ENCODE data around the gene CKAP4.
A peak's percentile ranks its signal among the peaks of the same experiment; 100 is the strongest.

Gene CKAP4

DNA sequence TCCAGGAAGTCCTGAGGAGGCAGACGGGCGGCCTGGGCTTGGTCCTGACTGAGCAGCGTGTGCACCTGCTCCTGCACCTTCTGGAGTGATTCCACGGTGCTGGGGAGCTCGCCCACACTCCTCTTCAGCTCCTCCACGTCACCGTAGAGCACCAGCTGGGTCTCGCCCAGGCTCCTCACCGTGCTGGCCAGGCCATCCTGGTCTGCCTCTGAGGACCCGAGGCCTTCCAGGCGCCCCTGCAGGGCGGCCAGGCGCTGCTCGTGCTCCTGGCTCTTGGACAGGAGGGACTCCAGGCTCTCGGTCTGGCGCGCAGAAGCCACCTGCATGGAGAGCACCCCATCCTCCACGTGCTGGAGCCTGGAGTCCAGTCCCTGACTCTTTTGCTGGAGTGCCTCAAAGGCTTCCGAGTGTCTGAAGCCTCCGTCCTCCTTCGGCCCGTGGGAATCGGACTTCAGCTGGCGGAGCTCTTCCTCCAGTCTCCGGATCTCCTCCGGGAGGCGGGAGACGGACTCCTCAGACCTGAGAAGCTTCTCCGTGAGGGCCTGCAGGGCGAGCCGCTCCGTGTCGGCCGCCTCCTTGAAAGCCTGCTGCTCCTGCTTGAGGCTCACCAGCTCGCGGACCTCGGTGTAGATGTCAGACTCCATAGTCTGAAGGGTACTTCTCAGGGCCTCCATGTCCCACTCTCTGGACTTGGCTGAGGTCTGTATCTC is 8.4 kb downstream of the CKAP4 start:
- DNase-seq, result no peak

- no peak for DNase-seq
Observed at GRCh38 chr12:106238146-106238545, 9.7 kb downstream of the CKAP4 start.

DNA sequence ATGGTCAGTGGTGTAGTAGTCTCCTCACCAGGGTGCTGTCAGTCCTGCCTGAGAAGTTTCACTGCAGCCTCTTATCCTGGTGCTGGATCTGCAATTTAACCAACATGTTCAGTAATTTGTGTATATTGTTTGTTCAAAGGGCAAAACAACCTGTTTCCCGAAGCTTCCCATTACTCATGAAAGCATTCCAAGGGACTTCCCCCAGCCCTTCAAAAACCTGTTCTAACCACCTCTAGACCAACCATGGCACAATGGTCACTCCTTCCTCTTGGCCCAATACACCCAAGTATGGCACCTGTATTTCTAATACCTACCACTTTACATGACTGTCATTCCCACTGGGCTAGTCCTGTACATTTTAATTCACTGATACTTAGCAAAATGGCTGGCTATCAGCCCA is 12.1 kb downstream of the CKAP4 start:
- DNase-seq, result no peak

GRCh38 chr12:106234449-106234848 is 13.4 kb downstream of the CKAP4 start:
- DNase-seq, result no peak

- DNase-seq, result no peak
Observed at GRCh38 chr12:106233011-106233410, 14.8 kb downstream of the CKAP4 start.

DNA sequence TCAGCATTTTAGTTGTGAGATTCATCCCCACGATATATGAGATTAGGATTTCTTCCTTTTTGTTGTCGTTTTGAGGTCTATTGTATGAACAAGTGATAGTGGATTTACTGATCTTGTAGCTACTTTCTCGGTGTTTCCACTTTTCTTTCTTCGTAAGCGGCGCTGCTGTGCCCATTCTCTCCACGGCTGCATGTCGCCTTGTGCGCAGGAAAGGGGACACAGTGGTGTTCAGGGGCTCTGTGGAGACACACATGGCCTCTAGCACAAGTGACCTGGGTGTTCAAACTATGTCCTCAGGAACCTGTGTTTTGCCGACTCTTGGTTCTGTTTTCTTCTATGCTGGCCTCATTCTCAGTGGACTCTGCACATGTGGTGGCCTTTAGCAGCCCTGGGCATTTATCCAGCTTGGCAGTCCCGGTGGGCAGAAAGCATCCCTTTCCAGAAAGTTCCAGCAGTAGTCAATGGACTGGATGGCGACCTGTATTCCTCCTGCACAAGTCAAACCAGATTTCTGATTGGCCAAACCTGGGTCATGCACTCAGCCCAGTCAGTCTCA is 18.7 kb downstream of the CKAP4 start:
- DNase-seq, result no peak

- DNase-seq, result no peak
Observed at GRCh38 chr12:106228320-106228710, 19.5 kb downstream of the CKAP4 start.

GRCh38 chr12:106227641-106228319 is 20.0 kb downstream of the CKAP4 start:
- DNase-seq, result peak; percentile 43

GRCh38 chr12:106226884-106227640 is 20.8 kb downstream of the CKAP4 start:
- DNase-seq, result peak; percentile 48

DNA sequence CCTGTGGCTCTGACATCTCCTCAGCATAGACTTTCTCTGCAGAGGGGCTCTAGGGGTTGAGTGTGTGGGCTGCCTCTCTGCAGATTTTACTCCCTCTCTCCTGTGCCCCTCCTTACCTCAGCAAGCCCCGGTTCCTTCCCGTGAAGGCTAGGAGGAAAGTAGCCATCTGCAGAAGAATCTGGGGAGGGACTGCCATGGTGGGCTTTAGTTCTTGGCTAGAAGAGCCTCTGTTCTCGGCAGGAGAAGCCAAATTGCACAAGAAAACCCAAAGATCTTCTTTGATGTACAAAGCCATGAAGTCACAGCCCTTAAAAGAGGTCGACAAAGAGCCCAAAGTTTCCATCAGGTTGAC is 23.5 kb downstream of the CKAP4 start:
- no peak for DNase-seq

DNA sequence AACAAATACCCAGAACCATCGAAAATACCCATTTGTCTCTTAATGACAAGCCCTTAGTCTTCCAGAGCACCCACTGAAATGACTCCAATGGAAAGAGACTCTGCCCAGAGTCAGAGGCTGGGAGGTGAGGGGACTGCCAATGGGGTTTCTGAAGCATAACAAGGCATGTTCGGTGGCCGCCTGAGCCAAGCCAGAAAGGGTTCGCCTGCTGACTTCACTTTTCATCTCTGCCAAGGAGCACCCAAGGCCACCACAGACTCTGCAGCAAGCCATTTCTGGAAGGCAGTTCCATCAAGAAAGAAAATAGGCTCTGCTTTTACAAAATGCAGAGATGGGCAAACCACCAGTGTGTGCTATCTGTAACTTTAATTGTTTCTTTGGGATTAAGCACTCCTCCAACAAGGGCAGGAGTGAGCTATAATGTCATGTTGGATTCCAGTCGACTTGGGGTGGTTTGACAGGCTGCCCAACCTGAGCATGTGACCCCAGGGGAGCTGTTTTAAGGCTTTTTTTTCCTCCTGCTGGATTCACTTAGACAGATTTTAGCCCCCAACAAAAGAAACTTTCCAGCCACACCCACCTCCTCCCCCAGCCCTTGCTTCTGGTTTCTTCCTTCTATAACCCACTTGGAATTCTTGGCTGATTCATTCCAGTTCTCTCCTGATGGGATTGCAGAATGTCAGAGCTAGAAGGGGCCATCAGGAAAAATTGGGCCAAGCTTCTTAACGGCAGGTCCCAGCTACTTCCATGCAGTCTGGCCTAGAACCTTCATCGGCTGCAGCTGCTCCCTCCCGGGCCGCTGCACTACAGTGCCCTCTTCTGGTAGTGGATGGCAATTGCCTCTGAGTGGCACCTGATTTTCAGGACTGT is 24.1 kb downstream of the CKAP4 start:
- DNase-seq, result peak; percentile 74

DNA sequence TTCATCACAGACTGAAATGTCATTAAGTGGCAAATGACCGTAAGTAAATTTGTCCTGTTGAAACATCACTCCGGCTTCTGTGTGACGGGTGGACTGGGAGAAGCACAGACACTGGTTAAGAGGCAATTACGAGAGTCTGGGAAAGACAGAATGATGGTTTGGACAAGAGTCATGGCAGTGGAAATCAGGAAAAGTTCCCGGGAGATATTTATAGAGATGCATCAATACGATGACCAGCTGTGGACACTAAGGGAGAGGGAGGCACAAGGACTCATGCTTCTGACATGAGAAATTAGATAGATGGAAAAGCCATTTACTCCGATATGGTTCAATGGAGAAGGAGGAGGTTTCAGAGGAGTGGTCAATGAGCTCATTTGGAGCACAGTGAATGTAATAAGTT is 27.3 kb downstream of the CKAP4 start:
- no peak for DNase-seq

- DNase-seq, result no peak
Observed at GRCh38 chr12:106219043-106219442, 28.8 kb downstream of the CKAP4 start.

GRCh38 chr12:106217706-106218105 is 30.1 kb downstream of the CKAP4 start:
- DNase-seq, result no peak

DNA sequence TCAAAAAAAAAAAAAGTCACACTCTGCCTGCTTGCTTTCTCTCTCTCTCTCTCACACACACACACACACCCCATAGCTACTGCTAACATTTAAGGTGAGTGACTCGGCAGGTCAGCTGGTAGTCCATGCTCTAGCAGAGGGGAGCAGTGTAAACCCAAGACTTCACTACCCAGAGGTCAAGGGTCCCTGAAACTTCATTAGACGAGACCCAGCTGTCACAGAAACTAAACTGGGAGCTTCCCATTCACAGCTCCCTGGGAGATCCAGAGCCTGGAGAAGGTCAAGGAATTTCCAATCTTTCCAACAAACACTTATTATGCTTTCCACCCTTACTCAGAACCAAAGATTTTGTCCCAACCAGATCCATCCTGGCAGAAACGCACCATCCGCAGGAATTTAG is 33.2 kb downstream of the CKAP4 start:
- DNase-seq, result no peak

DNA sequence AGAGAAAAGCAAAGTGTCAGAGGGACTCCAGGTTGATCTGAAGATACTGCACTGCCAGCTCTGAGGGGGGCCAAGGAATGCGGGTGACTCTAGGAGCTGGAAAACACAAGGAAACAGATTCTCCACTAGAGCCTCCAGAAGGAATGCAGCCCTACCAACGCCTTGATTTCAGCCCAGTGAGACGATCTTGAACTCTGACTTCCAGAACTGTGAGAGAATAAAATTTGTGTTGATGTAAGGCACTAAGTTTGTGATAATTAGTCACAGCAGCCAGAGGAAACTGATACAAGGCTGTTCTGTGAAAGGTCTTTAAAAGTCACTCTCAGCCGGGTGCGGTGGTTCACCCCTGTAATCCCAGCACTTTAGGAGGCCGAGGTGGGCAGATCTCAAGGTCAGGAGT is 34.2 kb downstream of the CKAP4 start:
- no peak for DNase-seq

DNA sequence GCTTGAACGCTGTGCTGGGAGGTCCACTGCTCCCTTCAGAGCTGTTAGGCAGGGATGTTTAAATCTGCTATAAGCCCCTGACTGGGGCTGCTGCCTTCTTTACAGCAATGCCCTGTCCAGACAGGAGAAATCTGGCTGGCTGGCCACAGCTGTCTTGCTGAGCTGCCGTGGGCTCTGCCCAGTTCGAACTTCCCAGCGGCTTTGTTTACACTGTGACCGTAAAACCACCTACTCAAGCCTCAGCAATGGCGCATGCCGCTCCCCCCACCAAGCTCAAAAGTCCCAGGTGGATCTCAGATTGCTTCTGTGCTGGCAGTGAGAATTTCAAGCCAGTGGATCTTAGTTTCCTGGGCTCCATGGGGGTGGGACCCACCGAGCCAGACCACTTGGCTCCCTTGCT is 35.8 kb downstream of the CKAP4 start:
- no peak for DNase-seq

- no peak for DNase-seq
Observed at GRCh38 chr12:106205208-106206069, 42.4 kb downstream of the CKAP4 start.

DNA sequence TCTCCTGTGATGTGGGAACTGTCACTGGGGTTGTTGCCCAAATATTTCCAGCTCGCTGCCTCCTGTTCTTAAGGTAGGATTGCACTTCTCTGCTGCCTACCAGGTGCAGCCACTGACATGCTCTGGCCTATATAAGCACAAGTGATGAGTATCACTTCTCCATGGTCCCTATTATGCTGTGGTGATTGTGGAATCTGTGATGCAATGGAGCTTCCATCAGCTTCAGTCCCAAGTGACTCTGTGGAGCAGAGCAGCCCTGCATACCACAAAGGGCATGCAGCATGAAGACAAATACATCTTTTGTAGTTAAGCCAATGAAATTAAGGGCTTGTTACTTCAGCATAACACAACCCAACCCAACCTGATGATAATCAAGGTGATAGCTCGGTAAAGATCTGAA is 43.5 kb downstream of the CKAP4 start:
- no peak for DNase-seq

DNA sequence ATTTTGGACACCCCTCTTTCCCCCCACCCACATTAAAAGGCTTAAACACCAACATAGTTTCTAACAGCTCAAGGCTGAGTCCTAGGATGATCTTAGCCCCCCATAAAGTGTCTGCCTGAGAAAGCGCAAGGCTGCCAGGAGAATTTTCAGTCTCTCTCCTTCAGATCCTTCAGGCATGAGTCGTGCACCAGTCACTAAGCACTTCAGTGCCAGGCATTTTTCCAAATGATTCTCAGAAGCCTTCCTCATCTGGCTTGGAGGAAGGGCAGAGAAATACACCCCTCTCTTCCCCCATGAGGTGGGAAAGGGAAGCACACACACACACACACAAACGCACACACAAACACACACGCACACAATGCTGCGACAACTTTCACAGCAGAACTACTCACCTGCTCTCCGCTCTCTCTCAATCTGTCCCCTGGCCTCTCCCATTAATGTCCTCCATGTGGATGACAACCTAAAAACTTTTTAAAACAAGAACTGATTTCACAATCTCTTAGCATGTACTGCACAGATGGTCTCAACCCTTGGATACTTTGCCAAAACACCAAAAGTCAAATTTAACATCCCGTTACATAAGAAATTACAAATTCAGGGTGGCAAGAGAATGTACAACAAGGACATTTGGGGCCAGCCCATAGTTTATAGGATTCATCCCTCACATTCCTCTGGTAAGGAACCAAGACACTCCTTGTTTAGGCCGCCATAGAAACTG is 49.8 kb downstream of the CKAP4 start:
- DNase-seq, result no peak

DNA sequence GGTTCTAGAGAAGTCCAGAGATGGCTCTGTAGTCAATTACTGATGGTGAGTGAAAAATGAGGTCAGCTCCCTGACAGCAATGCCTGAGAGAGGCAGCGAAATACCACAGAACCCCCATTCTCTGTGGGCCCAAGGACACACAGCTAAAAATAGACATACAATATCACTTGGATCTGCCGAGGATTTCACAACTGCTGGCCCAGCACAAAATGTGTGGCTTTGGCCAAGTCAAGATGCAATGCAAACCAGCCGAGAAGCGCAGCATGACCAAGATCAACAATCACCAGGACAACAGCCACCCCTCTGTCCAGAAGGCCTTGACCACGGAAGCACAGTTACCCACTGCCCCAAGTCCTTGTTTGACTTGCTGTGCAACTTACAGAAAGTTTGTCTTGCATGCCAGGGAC is 52.2 kb downstream of the CKAP4 start:
- DNase-seq, result no peak
